Lower leg skin (tissue), 4 donors: ENCODE data around the gene PARP6. TPM values are rescaled to one million over a fixed set of nuclear protein-coding genes. Genes with fewer than 3 reads are reported as not detected.

Experiments used
- DNase-seq, 2 donors: peaks; one replicate each; pipeline ENCODE4 v3.0.0-alpha.2; 2019; ENCODE audit warnings: low spot score in 2 of 2
- H3K4me3 ChIP-seq: fragments of 200-600 bp; sonication (generic); 2 replicates; pipeline ENCODE4 v1.5.1; 2017; ENCODE audit warnings: mild to moderate bottlenecking, low read depth; ENCODE audit not compliant: poor library complexity, severe bottlenecking
- POLR2A ChIP-seq, 2 donors: fragments of 450-650 bp; IDR thresholded peaks; one replicate each; pipeline ENCODE4 v1.6.1; 2016 to 2017; ENCODE audit warnings: antibody characterized with exemption in 2 of 2, mild to moderate bottlenecking in 1 of 2, moderate library complexity in 1 of 2
- WGBS, 2 donors: methylation state at CpG; one replicate each; pipeline ENCODE4 v1.1.5; 2018; 5-methylcytosine and 5-hydroxymethylcytosine counted together
- intact Hi-C: fragments of 100-400 bp; cut with DNase I; formaldehyde crosslinking; loops from one replicate; pipeline ENCODE4 v1.15.0; 2023; ENCODE audit warnings: low total_unique reads
- total RNA-seq, 4 donors: library from RNA; depleted of rRNA; stranded (reverse); fragments of >200 nt; gene quantifications; one replicate each; pipeline ENCODE4 v1.1.0, GENCODE V29; 2016
- TF ChIP-seq, protein P1 (sequence below), 3 donors: fragments of 450-650 bp; IDR thresholded peaks; one replicate each; pipeline ENCODE4 v1.5.1; 2016; ENCODE audit warnings: antibody characterized with exemption in 3 of 3, mild to moderate bottlenecking in 3 of 3, moderate library complexity in 2 of 3

PARP6 gene
- total RNA-seq, 4 donors from 2014 or later: 47.4 to 61.7 (median 54.8) TPM

DNA sequence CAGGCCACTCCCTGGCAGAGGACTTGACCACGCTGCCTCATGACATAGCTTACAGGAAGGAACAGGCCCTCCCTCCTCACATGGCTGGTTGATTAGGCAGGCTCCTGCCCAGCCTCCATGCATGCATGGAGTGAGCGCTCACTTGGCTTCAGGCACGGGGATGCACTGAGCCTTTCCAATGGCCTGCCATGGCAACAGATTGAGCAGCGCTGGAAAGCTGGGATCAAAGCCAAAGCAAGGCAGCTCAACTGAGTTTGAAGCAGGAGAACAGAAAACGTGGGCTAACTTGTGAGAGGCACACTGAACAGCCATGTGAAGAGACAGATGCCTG lies 68.9 kb downstream of the PARP6 start:
- no peak overlapping the region for H3K4me3 ChIP-seq
- peak; percentile 63 to 85 for DNase-seq
- TF ChIP-seq, protein P1, sequence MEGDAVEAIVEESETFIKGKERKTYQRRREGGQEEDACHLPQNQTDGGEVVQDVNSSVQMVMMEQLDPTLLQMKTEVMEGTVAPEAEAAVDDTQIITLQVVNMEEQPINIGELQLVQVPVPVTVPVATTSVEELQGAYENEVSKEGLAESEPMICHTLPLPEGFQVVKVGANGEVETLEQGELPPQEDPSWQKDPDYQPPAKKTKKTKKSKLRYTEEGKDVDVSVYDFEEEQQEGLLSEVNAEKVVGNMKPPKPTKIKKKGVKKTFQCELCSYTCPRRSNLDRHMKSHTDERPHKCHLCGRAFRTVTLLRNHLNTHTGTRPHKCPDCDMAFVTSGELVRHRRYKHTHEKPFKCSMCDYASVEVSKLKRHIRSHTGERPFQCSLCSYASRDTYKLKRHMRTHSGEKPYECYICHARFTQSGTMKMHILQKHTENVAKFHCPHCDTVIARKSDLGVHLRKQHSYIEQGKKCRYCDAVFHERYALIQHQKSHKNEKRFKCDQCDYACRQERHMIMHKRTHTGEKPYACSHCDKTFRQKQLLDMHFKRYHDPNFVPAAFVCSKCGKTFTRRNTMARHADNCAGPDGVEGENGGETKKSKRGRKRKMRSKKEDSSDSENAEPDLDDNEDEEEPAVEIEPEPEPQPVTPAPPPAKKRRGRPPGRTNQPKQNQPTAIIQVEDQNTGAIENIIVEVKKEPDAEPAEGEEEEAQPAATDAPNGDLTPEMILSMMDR (IDR thresholded peaks at IDR 0.05): no peak
- TF ChIP-seq POLR2A (IDR thresholded peaks at IDR 0.05): no peak
- intact Hi-C loops: loop anchor here (10.0 kb wide), 1 partner anchor 71 kb away; the partner anchor contains the start of gene PARP6
- 12 to 24% methylated on average over 5 of the region's 5 CpGs for WGBS, 2 donors

DNA sequence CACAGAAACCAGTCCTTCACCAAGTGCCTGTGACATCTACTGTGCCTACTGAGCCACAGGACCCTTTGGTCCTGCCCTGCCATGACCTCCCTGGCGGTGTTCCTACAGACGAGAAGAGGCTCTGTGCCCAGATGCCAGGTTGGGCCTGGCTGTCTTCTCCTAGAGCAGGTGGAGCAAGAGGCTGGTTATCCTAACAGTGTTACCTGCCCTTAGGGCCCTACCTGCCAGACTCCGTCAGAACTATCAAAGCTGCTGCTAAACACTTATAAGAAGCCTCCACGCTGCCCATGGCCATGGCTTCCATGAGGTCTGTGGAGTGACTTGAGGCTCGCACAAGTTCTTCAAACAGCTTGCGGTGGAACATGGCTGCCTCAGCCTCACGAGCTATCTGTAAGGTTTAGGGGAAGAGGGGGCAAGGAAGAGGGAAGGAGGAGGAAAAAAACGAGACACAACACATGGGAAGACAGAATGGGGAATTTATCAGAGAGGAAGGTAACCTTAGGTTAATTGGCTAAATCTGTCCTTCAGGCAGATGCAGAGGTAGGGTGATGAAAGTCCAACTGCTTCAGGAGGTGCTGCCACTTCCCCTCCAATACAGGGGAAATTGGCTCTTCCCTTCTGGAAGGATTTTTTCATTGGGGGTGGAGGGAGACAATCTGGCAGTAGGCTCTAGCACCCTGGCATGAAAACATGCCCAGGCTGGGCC lies 69.4 kb downstream of the PARP6 start:
- no peak for TF ChIP-seq POLR2A (IDR thresholded peaks at IDR 0.05)
- TF ChIP-seq, protein P1 (IDR thresholded peaks at IDR 0.05): no peak
- peak in 1 of 2 donors; percentile 78 for DNase-seq
- 46 to 63% methylated on average over 8 of the region's 8 CpGs for WGBS, 2 donors
- intact Hi-C loops: loop anchor here (10.0 kb wide), 1 partner anchor 72 kb away; the partner anchor contains the start of gene PARP6
- no peak overlapping the region for H3K4me3 ChIP-seq

DNA sequence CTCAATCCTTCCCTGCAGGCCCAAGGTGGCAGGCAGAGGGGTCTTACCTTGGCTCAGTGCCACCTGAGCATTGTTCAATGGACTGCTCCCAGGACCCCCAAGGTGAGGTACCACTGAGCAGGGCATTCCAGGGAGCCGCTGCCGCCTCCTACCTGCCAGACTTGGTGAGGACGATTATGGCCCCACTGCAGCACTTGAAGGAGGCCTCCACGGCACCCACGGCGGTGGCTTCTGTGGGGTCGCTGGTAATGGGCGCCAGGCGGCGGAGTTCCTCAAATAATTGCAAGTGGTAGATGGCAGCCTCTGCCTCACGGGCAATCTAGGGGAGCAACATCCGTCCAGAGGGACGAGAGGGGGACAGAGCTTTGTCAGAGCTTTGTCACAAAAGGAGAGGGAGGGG lies 70.1 kb downstream of the PARP6 start:
- 85 to 86% methylated on average over 11 to 13 of the region's 13 CpGs for WGBS, 2 donors
- TF ChIP-seq, protein P1 (IDR thresholded peaks at IDR 0.05): no peak
- TF ChIP-seq POLR2A (IDR thresholded peaks at IDR 0.05): no peak
- H3K4me3 ChIP-seq: no peak overlapping the region
- DNase-seq: peak in 1 of 2 donors; percentile 82
- intact Hi-C loops: loop anchor here (10.0 kb wide), 1 partner anchor 72 kb away; the partner anchor contains the start of gene PARP6

DNA sequence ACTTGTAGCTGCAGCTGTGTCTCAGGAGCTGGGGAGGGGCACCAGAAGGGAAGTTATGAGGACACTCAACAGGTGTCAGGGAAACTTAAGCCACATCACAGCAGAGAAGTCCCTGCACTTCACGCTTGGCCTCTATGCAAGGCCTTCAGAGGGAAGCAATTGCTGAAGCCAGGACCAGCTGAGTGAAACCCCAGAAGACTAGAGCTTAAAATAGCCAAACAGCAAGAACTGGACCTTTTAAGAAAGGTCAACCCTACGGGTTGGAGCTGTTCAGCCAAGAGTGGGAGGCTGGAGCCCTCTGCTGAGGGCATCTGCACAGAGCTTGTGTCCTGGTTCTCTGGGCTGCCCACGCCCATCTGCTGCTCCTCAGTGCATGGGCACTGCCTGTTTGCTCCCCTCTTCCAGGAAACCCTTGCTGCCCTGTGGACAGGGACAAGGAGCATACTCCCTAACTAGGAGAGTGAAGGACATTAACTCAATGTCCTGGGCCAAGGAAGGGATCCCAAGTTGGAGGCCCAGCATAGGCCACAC lies 70.9 kb downstream of the PARP6 start:
- no peak overlapping the region for H3K4me3 ChIP-seq
- no peak for TF ChIP-seq POLR2A (IDR thresholded peaks at IDR 0.05)
- intact Hi-C loops: loop anchor here (10.0 kb wide), 1 partner anchor 73 kb away; the partner anchor contains the start of gene PARP6
- WGBS, 2 donors: 66 to 79% methylated on average over 3 of the region's 3 CpGs
- DNase-seq: no peak

DNA sequence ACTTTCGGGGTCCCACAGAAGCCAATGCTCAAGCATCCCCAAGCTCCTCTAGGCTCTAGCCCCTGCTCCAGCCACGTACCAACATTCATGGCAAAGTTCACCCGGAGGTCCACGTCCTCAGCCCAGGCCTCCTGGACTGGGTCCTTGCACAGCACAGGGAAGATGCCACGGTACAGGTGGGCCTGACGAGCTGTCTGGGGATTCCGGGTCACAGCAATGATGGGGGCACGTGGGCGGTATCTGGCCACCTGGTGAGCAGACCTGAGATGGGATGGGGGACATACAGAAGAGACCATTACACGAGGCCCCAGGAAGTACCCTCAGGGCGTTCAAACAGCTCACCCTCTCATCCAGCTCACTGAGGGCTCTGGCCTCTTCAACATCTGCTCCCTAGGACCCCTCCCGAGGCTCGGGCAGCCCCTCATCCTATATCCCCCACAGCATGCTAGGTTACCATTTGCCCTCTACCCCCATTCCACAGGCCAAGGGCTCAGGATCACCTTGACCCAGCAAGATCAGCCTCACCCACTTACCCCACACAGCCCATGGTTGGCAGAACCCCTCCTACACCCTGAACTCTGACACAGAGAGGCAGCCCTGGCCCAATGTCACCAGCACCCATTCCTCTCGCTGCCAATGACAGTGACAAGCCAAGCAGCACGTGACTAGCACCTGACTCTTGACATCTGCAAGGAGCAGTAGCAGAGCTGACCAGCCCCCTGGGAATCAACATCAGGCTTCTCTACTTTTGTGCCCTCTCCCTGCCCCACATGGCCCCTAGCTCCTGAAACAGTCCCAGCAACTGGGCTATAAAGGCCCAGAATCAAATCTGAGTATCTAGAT lies 71.7 kb downstream of the PARP6 start:
- 78 to 82% methylated on average over 15 of the region's 15 CpGs for WGBS, 2 donors
- intact Hi-C loops: loop anchor here (10.0 kb wide), 1 partner anchor 74 kb away; the partner anchor contains the start of gene PARP6
- no peak for DNase-seq
- H3K4me3 ChIP-seq: no peak overlapping the region
- no peak for TF ChIP-seq POLR2A (IDR thresholded peaks at IDR 0.05)
- TF ChIP-seq, protein P1 (IDR thresholded peaks at IDR 0.05): no peak
